Sigmoid colon (tissue), 7 donors: ENCODE measurements around the gene MAP3K14. TPM values are rescaled to one million over a fixed set of nuclear protein-coding genes. Genes with fewer than 3 reads are reported as not detected.

Experiments
- DNase-seq: peaks from one replicate; pipeline ENCODE4 v3.0.0-alpha.2; 2019
- H3K27ac ChIP-seq, 4 donors: fragments of 200-600 bp; sonication (generic); one replicate each; pipeline ENCODE4 v1.5.1; 2016 to 2019; ENCODE audit warnings: mild to moderate bottlenecking in 1 of 4
- H3K27me3 ChIP-seq, 3 donors: fragments of 200-600 bp; sonication (generic); one replicate each; pipeline ENCODE4 v1.5.1; 2019; ENCODE audit warnings: mild to moderate bottlenecking in 1 of 3
- H3K36me3 ChIP-seq, 4 donors: fragments of 200-600 bp; sonication (generic); one replicate each; pipeline ENCODE4 v1.5.1; 2016 to 2019
- H3K4me1 ChIP-seq, 4 donors: fragments of 200-600 bp; sonication (generic); one replicate each; pipeline ENCODE4 v1.5.1; 2017 to 2019
- H3K4me3 ChIP-seq, 4 donors: fragments of 200-600 bp; sonication (generic); one replicate each; pipeline ENCODE4 v1.5.1; 2017 to 2019; ENCODE audit warnings: mild to moderate bottlenecking in 2 of 4, moderate library complexity in 1 of 4
- H3K9me3 ChIP-seq, 4 donors: fragments of 200-600 bp in 3 of 4; sonication (generic) in 3 of 4; one replicate each; pipeline versions ENCODE4 v1.5.1 to v1.6.1; 2013 to 2019
- EP300 ChIP-seq, 4 donors: sonication (generic); formaldehyde crosslinking; IDR thresholded peaks; one replicate each; pipeline ENCODE4 v1.6.1; 2017; ENCODE audit warnings: antibody characterized with exemption in 4 of 4
- POLR2A ChIP-seq, 2 donors: fragments of 450-650 bp; IDR thresholded peaks; one replicate each; pipeline ENCODE4 v1.6.1; 2016; ENCODE audit warnings: antibody characterized with exemption in 2 of 2, mild to moderate bottlenecking in 2 of 2, moderate library complexity in 2 of 2
- POLR2AphosphoS5 ChIP-seq, 4 donors: sonication (generic); formaldehyde crosslinking; IDR thresholded peaks; one replicate each; pipeline ENCODE4 v1.6.1; 2017; ENCODE audit warnings: antibody characterized with exemption in 4 of 4
- WGBS, 2 donors: extraction: QIAGEN DNeasy Blood & Tissue Kit; methylation state at CpG; one replicate each; pipeline ENCODE4 v1.1.7; 2013; 5-methylcytosine and 5-hydroxymethylcytosine counted together
- intact Hi-C: fragments of 100-400 bp; cut with DNase I; formaldehyde crosslinking; loops from one replicate; pipeline ENCODE4 v1.15.1; 2023
- polyA plus RNA-seq, 3 donors: library from polyadenylated mRNA; stranded (reverse); fragments of 200-250 nt; gene quantifications; one replicate each; pipeline ENCODE4 v1.2.3, GENCODE V29; 2013
- total RNA-seq, 4 donors: library from RNA; depleted of rRNA; stranded (reverse); fragments of >200 nt; gene quantifications; one replicate each; pipeline ENCODE4 v1.1.0, GENCODE V29; 2016
- TF ChIP-seq, protein P1 (sequence below), 4 experiments: fragments of 450-650 bp in 3 of 4; fragments of 200-600 bp in 1 of 4; IDR thresholded peaks; one replicate each; pipeline ENCODE4 v1.5.1; 2016 to 2019; ENCODE audit warnings: antibody characterized with exemption in 4 of 4, mild to moderate bottlenecking in 3 of 4, moderate library complexity in 2 of 4
- donor health status: healthy with polysubstance abuse.
- donor health status: Bipolar disorder and iron deficiency.
- donor health status: healthy.

The MAP3K14 gene
- total and polyA plus RNA-seq, 7 donors = 7.2 to 28.5 (median 11.1) TPM

DNA sequence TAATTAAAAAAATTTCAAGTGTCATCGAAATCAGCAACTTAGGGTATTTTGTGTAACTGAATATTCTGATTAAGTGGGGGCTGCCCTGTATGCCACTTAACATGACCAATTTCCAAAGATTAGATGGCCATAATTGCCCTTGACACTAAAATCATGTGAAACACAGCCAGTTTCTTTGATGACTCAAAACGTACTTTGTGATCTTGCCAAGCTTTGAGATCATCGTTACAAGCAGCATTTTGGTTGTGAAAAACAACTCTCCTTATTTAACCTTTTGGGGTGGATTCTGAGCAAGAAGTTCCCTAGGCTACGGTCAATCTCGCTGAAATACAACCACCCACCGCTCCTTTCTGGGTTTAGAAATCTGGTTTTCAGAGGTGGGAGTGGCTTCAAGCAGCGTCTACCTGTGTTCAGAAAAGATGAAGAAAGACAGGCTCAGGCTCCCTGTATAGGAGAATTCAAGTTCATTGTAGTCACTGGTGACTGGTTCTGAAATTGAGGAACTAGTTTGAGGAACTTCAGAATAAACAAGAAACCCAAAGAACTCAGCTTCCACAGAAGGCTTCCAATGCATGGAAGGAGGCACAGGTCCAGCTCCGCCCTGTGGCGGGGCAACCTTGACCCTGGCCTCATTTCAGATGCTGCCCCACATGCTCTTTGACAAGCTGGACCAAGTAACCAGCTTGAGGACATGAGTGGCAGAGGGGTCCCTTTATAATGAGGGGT lies 9.4 kb downstream of the MAP3K14 start:
- 18 to 24% methylated on average over 9 of the region's 9 CpGs for WGBS, 2 donors
- intact Hi-C loops = no loop called here
- DNase-seq = no peak
- Histone ChIP-seq H3K4me1 (peaks cover 0 to 99% (median 94%) of the 10 kb centered on the region in 4 donors), H3K27me3 (no peaks in the 10 kb centered on the region), H3K36me3 (peaks cover 0 to 10% (median 4%) of the 10 kb centered on the region in 4 donors), H3K4me3 (no peak overlapping the region), H3K9me3 (no peaks in the 10 kb centered on the region), H3K27ac (peak overlapping the region; percentile 84 to 98 (median 97))
- TF ChIP-seq POLR2A (IDR thresholded peaks at IDR 0.05) (no peak), EP300 (IDR thresholded peaks at IDR 0.05) (no peak), POLR2AphosphoS5 (IDR thresholded peaks at IDR 0.05) (peak; percentile 20 to 73 (median 65))
- TF ChIP-seq, protein P1, sequence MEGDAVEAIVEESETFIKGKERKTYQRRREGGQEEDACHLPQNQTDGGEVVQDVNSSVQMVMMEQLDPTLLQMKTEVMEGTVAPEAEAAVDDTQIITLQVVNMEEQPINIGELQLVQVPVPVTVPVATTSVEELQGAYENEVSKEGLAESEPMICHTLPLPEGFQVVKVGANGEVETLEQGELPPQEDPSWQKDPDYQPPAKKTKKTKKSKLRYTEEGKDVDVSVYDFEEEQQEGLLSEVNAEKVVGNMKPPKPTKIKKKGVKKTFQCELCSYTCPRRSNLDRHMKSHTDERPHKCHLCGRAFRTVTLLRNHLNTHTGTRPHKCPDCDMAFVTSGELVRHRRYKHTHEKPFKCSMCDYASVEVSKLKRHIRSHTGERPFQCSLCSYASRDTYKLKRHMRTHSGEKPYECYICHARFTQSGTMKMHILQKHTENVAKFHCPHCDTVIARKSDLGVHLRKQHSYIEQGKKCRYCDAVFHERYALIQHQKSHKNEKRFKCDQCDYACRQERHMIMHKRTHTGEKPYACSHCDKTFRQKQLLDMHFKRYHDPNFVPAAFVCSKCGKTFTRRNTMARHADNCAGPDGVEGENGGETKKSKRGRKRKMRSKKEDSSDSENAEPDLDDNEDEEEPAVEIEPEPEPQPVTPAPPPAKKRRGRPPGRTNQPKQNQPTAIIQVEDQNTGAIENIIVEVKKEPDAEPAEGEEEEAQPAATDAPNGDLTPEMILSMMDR (IDR thresholded peaks at IDR 0.05) = no peak

DNA sequence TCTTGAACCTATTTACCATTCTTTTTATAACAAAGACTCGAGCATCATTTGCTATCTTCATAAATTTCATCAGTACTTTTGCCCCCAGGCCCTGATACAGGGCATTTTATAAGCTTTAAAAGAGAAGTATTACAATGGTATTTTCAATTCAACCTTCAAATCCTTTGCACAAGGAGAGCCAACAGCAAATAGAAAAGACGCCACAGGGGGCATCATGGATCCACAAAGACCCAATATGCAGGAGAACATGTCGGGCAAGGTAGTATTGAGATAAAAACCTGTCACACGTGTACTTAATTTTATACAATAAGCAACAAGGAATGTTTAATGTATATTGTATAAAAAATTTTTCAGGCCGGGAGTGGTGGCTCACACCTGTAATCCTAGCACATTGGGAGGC lies 10.2 kb downstream of the MAP3K14 start:
- Histone ChIP-seq H3K27ac (peak overlapping the region; percentile 84 to 98 (median 97)), H3K9me3 (no peaks in the 10 kb centered on the region)
- 57 to 82% methylated on average over 5 of the region's 5 CpGs for WGBS, 2 donors

DNA sequence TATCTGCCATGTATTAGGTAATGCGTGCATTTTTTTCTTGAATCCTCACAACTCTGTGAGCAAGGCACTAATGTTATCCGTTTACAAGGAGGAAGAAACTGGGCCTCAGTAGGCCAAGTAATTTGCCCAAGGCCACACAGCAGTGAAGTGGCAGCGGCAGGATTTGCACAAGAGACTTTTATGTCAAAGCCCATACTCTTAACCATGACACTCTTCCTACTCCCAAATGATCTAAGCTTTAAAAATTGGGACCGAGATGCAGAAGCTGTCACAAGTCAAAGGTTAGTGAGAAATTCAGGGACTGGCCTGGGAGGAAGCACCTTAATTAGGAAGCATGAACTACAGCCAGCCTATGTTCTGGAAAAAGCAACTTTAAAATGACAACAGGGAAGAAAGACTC lies 10.7 kb downstream of the MAP3K14 start:
- intact Hi-C loops = no loop called here
- Histone ChIP-seq H3K27me3 (no peaks in the 10 kb centered on the region), H3K9me3 (no peaks in the 10 kb centered on the region), H3K4me1 (peaks cover 0 to 98% (median 93%) of the 10 kb centered on the region in 4 donors), H3K36me3 (peaks cover 0 to 10% (median 4%) of the 10 kb centered on the region in 4 donors), H3K4me3 (no peak overlapping the region), H3K27ac (peak overlapping the region; percentile 84 to 98 (median 97))
- 60 to 61% methylated on average over 4 of the region's 4 CpGs for WGBS, 2 donors
- TF ChIP-seq, protein P1 (IDR thresholded peaks at IDR 0.05) = no peak
- TF ChIP-seq POLR2A (IDR thresholded peaks at IDR 0.05) (no peak), POLR2AphosphoS5 (IDR thresholded peaks at IDR 0.05) (no peak), EP300 (IDR thresholded peaks at IDR 0.05) (no peak)
- no peak for DNase-seq

More for the DNA sequence above, 10.2 kb downstream of the MAP3K14 start:
- Histone ChIP-seq H3K4me3 (no peak overlapping the region), H3K4me1 (peaks cover 0 to 99% (median 94%) of the 10 kb centered on the region in 4 donors), H3K27me3 (no peaks in the 10 kb centered on the region), H3K36me3 (peaks cover 0 to 10% (median 4%) of the 10 kb centered on the region in 4 donors)
- DNase-seq = no peak
- intact Hi-C loops = no loop called here
- TF ChIP-seq EP300 (IDR thresholded peaks at IDR 0.05) (no peak), POLR2A (IDR thresholded peaks at IDR 0.05) (no peak), POLR2AphosphoS5 (IDR thresholded peaks at IDR 0.05) (no peak)
- TF ChIP-seq, protein P1 (IDR thresholded peaks at IDR 0.05) = no peak

DNA sequence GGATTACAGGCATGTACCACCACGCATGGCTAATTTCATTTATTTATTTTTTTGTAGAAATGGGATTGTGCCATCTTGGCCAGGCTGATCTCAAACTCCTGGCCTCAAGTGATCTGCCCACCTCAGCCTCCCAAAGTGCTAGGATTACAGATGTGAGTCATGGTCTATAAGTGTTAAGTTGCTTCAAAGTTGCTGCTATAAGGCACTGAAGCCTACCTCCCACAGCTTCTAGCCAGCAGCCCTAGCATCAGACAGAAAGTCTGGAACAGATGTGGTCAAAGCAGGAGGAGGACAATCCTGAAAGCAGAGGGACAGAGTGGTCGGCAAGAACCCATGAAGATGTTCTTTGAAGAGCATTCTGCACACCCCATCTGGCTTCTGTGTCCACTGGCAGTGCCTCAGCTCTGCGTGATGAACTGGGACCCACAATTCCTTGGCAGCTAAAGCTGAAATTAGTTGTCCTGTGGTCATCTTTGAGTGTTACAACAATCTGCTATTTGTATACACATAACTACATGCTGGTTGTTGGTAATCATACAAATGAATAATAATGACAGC lies 11.2 kb downstream of the MAP3K14 start:
- no peaks in the 10 kb centered on the region for H3K9me3 ChIP-seq
- H3K4me1 ChIP-seq = peaks cover 0 to 98% (median 93%) of the 10 kb centered on the region in 4 donors
- H3K4me3 ChIP-seq = no peak overlapping the region
- H3K27me3 ChIP-seq = no peaks in the 10 kb centered on the region
- intact Hi-C loops = loop anchor here (2.0 kb wide), 1 partner anchor 15 kb away; no protein-coding TSS in a partner anchor
- peak overlapping the region; percentile 84 to 98 (median 97) for H3K27ac ChIP-seq
- 82 to 90% methylated on average over 3 of the region's 3 CpGs for WGBS, 2 donors
- no peak for DNase-seq
- TF ChIP-seq EP300 (IDR thresholded peaks at IDR 0.05) = no peak
- no peak for TF ChIP-seq POLR2A (IDR thresholded peaks at IDR 0.05)
- no peak for TF ChIP-seq POLR2AphosphoS5 (IDR thresholded peaks at IDR 0.05)
- TF ChIP-seq, protein P1 (IDR thresholded peaks at IDR 0.05) = no peak
- peaks cover 0 to 10% (median 4%) of the 10 kb centered on the region in 4 donors for H3K36me3 ChIP-seq
